Measurements from ENCODE around the gene TNFAIP8L2.

- TF ChIP-seq POLR2A (IDR thresholded peaks at IDR 0.05; ENCODE audit: low read depth, low read length) (no peak), TAF1 (IDR thresholded peaks at IDR 0.05; ENCODE audit: borderline replicate concordance, low read depth, low read length) (no peak), POLR2AphosphoS5 (IDR thresholded peaks at IDR 0.05; ENCODE audit: low read depth, low read length) (no peak)
Measured at GRCh38 chr1:151187205-151187604, 30.8 kb downstream of the TNFAIP8L2 start.

Measured in GM12892 (cell line).